Activated CD4-positive, alpha-beta memory T cell treated with anti-CD3 and anti-CD28 coated beads, Interleukin-2, amount 10 ng/mL, durations not matched to agents 7 days and 5 days (primary cell): Measurements from ENCODE around the gene SMCO1. TPM values are rescaled to one million over a fixed set of nuclear protein-coding genes. Genes with fewer than 3 reads are reported as not detected.
A peak's percentile ranks its signal among the peaks of the same experiment; 100 is the strongest.

ENCODE experiments used
- CTCF ChIA-PET: fragments of 350-600 bp; sonication (Branson Sonifier 250); formaldehyde crosslinking; loops from one replicate; lab custom pipeline; 2021; ENCODE audit warnings: antibody characterized with exemption, inconsistent platforms; lab: Charles Lee
- POLR2A ChIA-PET: fragments of 350-600 bp; sonication (Branson Sonifier 250); formaldehyde crosslinking; loops from one replicate; lab custom pipeline; 2021; ENCODE audit warnings: antibody characterized with exemption; lab: Charles Lee
- DNase-seq: peaks from one replicate; pipeline ENCODE4 v3.0.0-alpha.2; 2020
- H3K27ac Mint-ChIP-seq: one replicate; pipeline ENCODE4 v1.8.0; 2021; ENCODE audit warnings: mild to moderate bottlenecking, mixed read lengths
- H3K27me3 Mint-ChIP-seq: one replicate; pipeline ENCODE4 v1.8.0; 2021; ENCODE audit warnings: mixed read lengths
- H3K36me3 Mint-ChIP-seq: one replicate; pipeline ENCODE4 v1.8.0; 2021; ENCODE audit warnings: low read depth, mixed read lengths
- H3K4me1 Mint-ChIP-seq: one replicate; pipeline ENCODE4 v1.8.0; 2021; ENCODE audit warnings: mixed read lengths
- H3K4me3 Mint-ChIP-seq: one replicate; pipeline ENCODE4 v1.8.0; 2021; ENCODE audit warnings: mild to moderate bottlenecking, mixed read lengths
- H3K9me3 Mint-ChIP-seq: one replicate; pipeline ENCODE4 v1.8.0; 2021; ENCODE audit warnings: mixed read lengths
- total RNA-seq, 2 experiments: library from RNA; stranded (reverse); gene quantifications; one replicate each; pipeline ENCODE4 v1.2.3, GENCODE V29; 2021

The SMCO1 gene
- total RNA-seq, 2 experiments from 2014 or later: not detected

- Mint-ChIP-seq H3K27ac (peak within 1 kb of the TSS; percentile 99), H3K36me3 (peaks cover 47% of the 10 kb centered on the region), H3K4me1 (peaks cover 32% of the 10 kb centered on the region), H3K4me3 (peak within 1 kb of the TSS; percentile 100), H3K9me3 (peaks cover 15% of the 10 kb centered on the region), H3K27me3 (peaks cover 5% of the 10 kb centered on the region)
- DNase-seq: peak; percentile 93
- CTCF ChIA-PET: interaction anchor here (0.5 to 1.2 kb wide), 6 partner anchors 17 to 209 kb away, joined by 3 to 4 read pairs (median 4); partner anchors contain the start of genes CEP19 and PIGX
- POLR2A ChIA-PET: interaction anchor here (0.7 to 4.9 kb wide), 9 partner anchors 9 to 311 kb away, joined by 3 to 42 read pairs (median 7); partner anchors contain the start of genes DYNLT2B, FBXO45, UBXN7 and WDR53
These were observed 11.7 kb downstream of the SMCO1 start, which contains the start of gene RNF168 for GRCh38 chr3:196503196-196504076. TSS of gene RNF168 (minus strand) at chr3:196503768. CDS start at chr3:196503173, 595 bp downstream.

- Mint-ChIP-seq H3K4me3 (peak overlapping the region; percentile 100), H3K9me3 (peaks cover 13% of the 10 kb centered on the region), H3K27ac (peak overlapping the region; percentile 99), H3K36me3 (peaks cover 53% of the 10 kb centered on the region), H3K4me1 (peaks cover 37% of the 10 kb centered on the region), H3K27me3 (peaks cover 3% of the 10 kb centered on the region)
- ChIA-PET POLR2A (interaction anchor here (0.6 to 4.9 kb wide), 9 partner anchors 13 to 310 kb away, joined by 3 to 42 read pairs (median 7); partner anchors contain the start of genes DYNLT2B, FBXO45, UBXN7 and WDR53), CTCF (interaction anchor here (0.5 to 1.2 kb wide), 3 partner anchors 60 to 209 kb away, joined by 3 to 4 read pairs (median 4); partner anchors contain the start of genes CEP19 and PIGX)
- DNase-seq: peak; percentile 78
These were observed 12.4 kb downstream of the SMCO1 start for GRCh38 chr3:196502775-196503195.

GRCh38 chr3:196501316-196502044, 13.7 kb downstream of the SMCO1 start:
- Mint-ChIP-seq H3K36me3 (peaks cover 57% of the 10 kb centered on the region), H3K4me3 (peak overlapping the region; percentile 100), H3K27me3 (peaks cover 3% of the 10 kb centered on the region), H3K9me3 (peaks cover 8% of the 10 kb centered on the region), H3K27ac (peak overlapping the region; percentile 58), H3K4me1 (peaks cover 40% of the 10 kb centered on the region)
- CTCF ChIA-PET: interaction anchor here (1.0 to 1.1 kb wide), 2 partner anchors 21 to 27 kb away, joined by 3 to 9 read pairs; no protein-coding TSS in a partner anchor
- POLR2A ChIA-PET: interaction anchor here (1.2 to 4.9 kb wide), 10 partner anchors 12 to 248 kb away, joined by 3 to 42 read pairs (median 5); partner anchors contain the start of genes DYNLT2B, FBXO45, UBXN7 and WDR53
- no peak for DNase-seq

GRCh38 chr3:196499807-196500524, 15.2 kb downstream of the SMCO1 start:
- no peaks in the 10 kb centered on the region for H3K9me3 Mint-ChIP-seq
- peaks cover 49% of the 10 kb centered on the region for H3K4me1 Mint-ChIP-seq
- no peak for DNase-seq
- CTCF ChIA-PET: no interaction called here
- no peaks in the 10 kb centered on the region for H3K27me3 Mint-ChIP-seq
- peaks cover 69% of the 10 kb centered on the region for H3K36me3 Mint-ChIP-seq
- POLR2A ChIA-PET: interaction anchor here (1.7 kb wide), 1 partner anchor 69 kb away, joined by 6 read pairs; the partner anchor contains the start of genes FBXO45 and WDR53
- H3K4me3 Mint-ChIP-seq: peak overlapping the region; percentile 100
- peak overlapping the region; percentile 58 for H3K27ac Mint-ChIP-seq

- Mint-ChIP-seq H3K27ac (no peak overlapping the region), H3K27me3 (no peaks in the 10 kb centered on the region), H3K4me3 (peak overlapping the region; percentile 100), H3K9me3 (no peaks in the 10 kb centered on the region), H3K4me1 (peaks cover 48% of the 10 kb centered on the region), H3K36me3 (peaks cover 75% of the 10 kb centered on the region)
- POLR2A ChIA-PET: no interaction called here
- DNase-seq: no peak
- CTCF ChIA-PET: no interaction called here
These were observed 16.1 kb downstream of the SMCO1 start for GRCh38 chr3:196499061-196499460.

GRCh38 chr3:196498297-196498696, 16.8 kb downstream of the SMCO1 start:
- ChIA-PET POLR2A (no interaction called here), CTCF (no interaction called here)
- H3K9me3 Mint-ChIP-seq: no peaks in the 10 kb centered on the region
- no peaks in the 10 kb centered on the region for H3K27me3 Mint-ChIP-seq
- H3K4me3 Mint-ChIP-seq: no peak overlapping the region
- peaks cover 45% of the 10 kb centered on the region for H3K4me1 Mint-ChIP-seq
- H3K27ac Mint-ChIP-seq: no peak overlapping the region
- peaks cover 75% of the 10 kb centered on the region for H3K36me3 Mint-ChIP-seq
- DNase-seq: no peak

GRCh38 chr3:196496183-196496582, 19.0 kb downstream of the SMCO1 start:
- POLR2A ChIA-PET: no interaction called here
- CTCF ChIA-PET: no interaction called here
- Mint-ChIP-seq H3K9me3 (no peaks in the 10 kb centered on the region), H3K27ac (no peak overlapping the region), H3K4me1 (peaks cover 48% of the 10 kb centered on the region), H3K27me3 (no peaks in the 10 kb centered on the region), H3K4me3 (no peak overlapping the region), H3K36me3 (peaks cover 67% of the 10 kb centered on the region)
- DNase-seq: no peak

GRCh38 chr3:196493292-196493691, 21.9 kb downstream of the SMCO1 start:
- H3K9me3 Mint-ChIP-seq: no peaks in the 10 kb centered on the region
- H3K36me3 Mint-ChIP-seq: peaks cover 48% of the 10 kb centered on the region
- no peaks in the 10 kb centered on the region for H3K27me3 Mint-ChIP-seq
- peaks cover 31% of the 10 kb centered on the region for H3K4me1 Mint-ChIP-seq
- ChIA-PET CTCF (interaction anchor here (1.5 kb wide), 1 partner anchor 29 kb away, joined by 3 read pairs; no protein-coding TSS in a partner anchor), POLR2A (no interaction called here)
- H3K27ac Mint-ChIP-seq: no peak overlapping the region
- no peak overlapping the region for H3K4me3 Mint-ChIP-seq
- DNase-seq: no peak

- Mint-ChIP-seq H3K9me3 (no peaks in the 10 kb centered on the region), H3K4me1 (peaks cover 25% of the 10 kb centered on the region), H3K27ac (no peak overlapping the region), H3K4me3 (no peak overlapping the region), H3K36me3 (peaks cover 46% of the 10 kb centered on the region), H3K27me3 (no peaks in the 10 kb centered on the region)
- CTCF ChIA-PET: interaction anchor here (1.5 kb wide), 1 partner anchor 31 kb away, joined by 3 read pairs; no protein-coding TSS in a partner anchor
- DNase-seq: no peak
- POLR2A ChIA-PET: no interaction called here
These were observed 23.1 kb downstream of the SMCO1 start for GRCh38 chr3:196492080-196492479.

GRCh38 chr3:196489747-196490146, 25.4 kb downstream of the SMCO1 start:
- Mint-ChIP-seq H3K4me1 (peaks cover 14% of the 10 kb centered on the region), H3K27ac (no peak overlapping the region), H3K4me3 (no peak overlapping the region), H3K27me3 (no peaks in the 10 kb centered on the region), H3K9me3 (no peaks in the 10 kb centered on the region), H3K36me3 (peaks cover 42% of the 10 kb centered on the region)
- POLR2A ChIA-PET: interaction anchor here (1.2 to 1.7 kb wide), 3 partner anchors 12 to 39 kb away, joined by 3 to 5 read pairs (median 4); no protein-coding TSS in a partner anchor
- CTCF ChIA-PET: interaction anchor here (1.3 to 1.7 kb wide), 2 partner anchors 33 to 39 kb away, joined by 3 to 5 read pairs; no protein-coding TSS in a partner anchor
- DNase-seq: no peak

- CTCF ChIA-PET: interaction anchor here (0.7 to 2.3 kb wide), 9 partner anchors 12 to 190 kb away, joined by 3 to 13 read pairs (median 4); no protein-coding TSS in a partner anchor
- Mint-ChIP-seq H3K27ac (no peak overlapping the region), H3K36me3 (peaks cover 45% of the 10 kb centered on the region), H3K4me3 (no peak overlapping the region), H3K27me3 (no peaks in the 10 kb centered on the region), H3K9me3 (no peaks in the 10 kb centered on the region), H3K4me1 (peaks cover 6% of the 10 kb centered on the region)
- peak; percentile 27 for DNase-seq
- POLR2A ChIA-PET: interaction anchor here (1.4 kb wide), 1 partner anchor 168 kb away, joined by 3 read pairs; the partner anchor contains the start of gene DYNLT2B
These were observed 28.9 kb downstream of the SMCO1 start for GRCh38 chr3:196486263-196486662.
